Testis (tissue), 3 donors: Measurements from ENCODE around the gene CAB39. TPM values are rescaled to one million over a fixed set of nuclear protein-coding genes. Genes with fewer than 3 reads are reported as not detected.

ENCODE experiments used
- DNase-seq: peaks from one replicate; pipeline ENCODE4 v3.0.0-alpha.2; 2019
- H3K27ac ChIP-seq, 2 donors: fragments of 200-600 bp; sonication (generic); one replicate each; pipeline ENCODE4 v1.5.1; 2019
- H3K27me3 ChIP-seq: fragments of 200-600 bp; sonication (generic); one replicate; pipeline ENCODE4 v1.5.1; 2019
- H3K36me3 ChIP-seq: fragments of 200-600 bp; sonication (generic); one replicate; pipeline ENCODE4 v1.5.1; 2017; ENCODE audit warnings: low read depth; ENCODE audit errors: missing control alignments
- H3K4me1 ChIP-seq: fragments of 200-600 bp; sonication (generic); one replicate; pipeline ENCODE4 v1.5.1; 2019
- H3K4me3 ChIP-seq, 2 donors: fragments of 200-600 bp; sonication (generic); one replicate each; pipeline ENCODE4 v1.5.1; 2017 to 2019
- H3K9me3 ChIP-seq: fragments of 200-600 bp; sonication (generic); one replicate; pipeline ENCODE4 v1.5.1; 2017
- POLR2A ChIP-seq: fragments of 450-650 bp; IDR thresholded peaks from one replicate; pipeline ENCODE4 v1.6.1; 2017; ENCODE audit warnings: antibody characterized with exemption, mild to moderate bottlenecking, moderate library complexity
- WGBS, 2 donors: methylation state at CpG; one replicate each; pipeline ENCODE4 v1.1.5; 2018; 5-methylcytosine and 5-hydroxymethylcytosine counted together
- intact Hi-C: fragments of 100-400 bp; cut with DNase I; formaldehyde crosslinking; loops from one replicate; pipeline ENCODE4 v1.15.1; 2023; ENCODE audit warnings: low total_unique reads
- polyA plus RNA-seq: library from polyadenylated mRNA; stranded (reverse); fragments of 350-450 nt; fragmentation: Illumina TruSeq; extraction: RNeasy Lipid Tissue Mini Kit (QIAGEN cat#74804); gene quantifications from one replicate; pipeline ENCODE4 v1.2.3, GENCODE V29; 2014; ENCODE audit warnings: low read depth, low replicate concordance; ENCODE audit not compliant: insufficient read depth
- total RNA-seq, 2 donors: library from RNA; depleted of rRNA; stranded (reverse); fragments of >200 nt; gene quantifications; one replicate each; pipeline ENCODE4 v1.2.3, GENCODE V29; 2016
- TF ChIP-seq, protein P1 (sequence below), 3 experiments: fragments of 450-650 bp in 2 of 3; fragments of 200-600 bp in 1 of 3; sonication (generic) in 1 of 3; IDR thresholded peaks; one replicate each; pipeline ENCODE4 v1.5.1; 2016 to 2019; ENCODE audit warnings: antibody characterized with exemption in 3 of 3, mild to moderate bottlenecking in 2 of 3, moderate library complexity in 1 of 3

Gene CAB39
- total and polyA plus RNA-seq, 3 donors from 2014 or later = 76.1 to 82.2 (median 76.8) TPM

DNA sequence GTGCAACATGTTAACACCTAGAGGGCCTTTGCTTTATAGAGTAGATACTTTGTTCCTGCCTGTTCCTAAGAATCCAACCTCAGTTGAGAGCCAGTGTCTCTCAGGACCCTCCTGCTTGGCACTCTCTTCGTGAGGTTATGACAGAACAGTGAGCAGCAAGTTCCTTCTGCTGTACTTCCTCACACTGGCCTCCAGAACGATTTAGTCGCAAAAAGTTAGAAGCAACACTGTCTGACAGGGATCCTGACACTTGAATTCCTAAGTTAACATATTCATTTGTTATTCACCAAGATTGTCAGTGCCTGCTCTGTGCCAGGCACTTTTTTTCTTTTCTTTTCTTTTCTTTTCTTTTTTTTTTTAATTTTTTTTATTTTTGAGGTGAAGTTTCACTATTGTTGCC is 95.1 kb downstream of the CAB39 start:
- H3K4me3 ChIP-seq = no peak overlapping the region

DNA sequence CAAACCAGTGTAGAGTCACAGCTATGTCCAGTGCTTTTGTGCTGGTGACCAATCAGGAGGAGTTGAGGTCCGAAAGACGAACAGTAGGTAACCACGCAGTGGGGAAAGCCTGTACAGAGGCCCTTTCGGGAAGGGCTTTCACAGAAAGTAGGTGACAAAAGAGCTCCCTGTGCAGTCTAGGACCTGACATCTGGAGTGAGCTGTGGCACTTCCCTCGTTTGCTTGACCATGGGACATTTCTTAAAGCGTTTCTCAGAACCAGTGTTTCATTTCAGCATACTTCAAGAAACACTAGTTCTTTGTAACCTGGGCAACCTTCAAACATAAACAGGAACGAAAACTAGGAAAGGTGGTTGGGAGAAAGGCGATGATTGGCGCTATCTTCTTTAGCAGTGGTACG is 96.4 kb downstream of the CAB39 start:
- H3K9me3 ChIP-seq = no peaks in the 10 kb centered on the region
- no peaks in the 10 kb centered on the region for H3K27me3 ChIP-seq
- H3K27ac ChIP-seq = no peak overlapping the region
- DNase-seq = no peak
- WGBS, 2 donors = 92 to 95% methylated on average over 10 of the region's 10 CpGs
- H3K4me1 ChIP-seq = no peaks in the 10 kb centered on the region
- intact Hi-C loops = no loop called here
- no peaks in the 10 kb centered on the region for H3K36me3 ChIP-seq
- TF ChIP-seq, protein P1, sequence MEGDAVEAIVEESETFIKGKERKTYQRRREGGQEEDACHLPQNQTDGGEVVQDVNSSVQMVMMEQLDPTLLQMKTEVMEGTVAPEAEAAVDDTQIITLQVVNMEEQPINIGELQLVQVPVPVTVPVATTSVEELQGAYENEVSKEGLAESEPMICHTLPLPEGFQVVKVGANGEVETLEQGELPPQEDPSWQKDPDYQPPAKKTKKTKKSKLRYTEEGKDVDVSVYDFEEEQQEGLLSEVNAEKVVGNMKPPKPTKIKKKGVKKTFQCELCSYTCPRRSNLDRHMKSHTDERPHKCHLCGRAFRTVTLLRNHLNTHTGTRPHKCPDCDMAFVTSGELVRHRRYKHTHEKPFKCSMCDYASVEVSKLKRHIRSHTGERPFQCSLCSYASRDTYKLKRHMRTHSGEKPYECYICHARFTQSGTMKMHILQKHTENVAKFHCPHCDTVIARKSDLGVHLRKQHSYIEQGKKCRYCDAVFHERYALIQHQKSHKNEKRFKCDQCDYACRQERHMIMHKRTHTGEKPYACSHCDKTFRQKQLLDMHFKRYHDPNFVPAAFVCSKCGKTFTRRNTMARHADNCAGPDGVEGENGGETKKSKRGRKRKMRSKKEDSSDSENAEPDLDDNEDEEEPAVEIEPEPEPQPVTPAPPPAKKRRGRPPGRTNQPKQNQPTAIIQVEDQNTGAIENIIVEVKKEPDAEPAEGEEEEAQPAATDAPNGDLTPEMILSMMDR (IDR thresholded peaks at IDR 0.05) = no peak
- no peak for TF ChIP-seq POLR2A
- H3K4me3 ChIP-seq = no peak overlapping the region

More for the DNA sequence above, 95.1 kb downstream of the CAB39 start:
- H3K27ac ChIP-seq = no peak overlapping the region
- no peaks in the 10 kb centered on the region for H3K9me3 ChIP-seq
- TF ChIP-seq, protein P1 (IDR thresholded peaks at IDR 0.05) = no peak
- no peak for TF ChIP-seq POLR2A
- H3K4me1 ChIP-seq = no peaks in the 10 kb centered on the region
- no peaks in the 10 kb centered on the region for H3K36me3 ChIP-seq
- H3K27me3 ChIP-seq = no peaks in the 10 kb centered on the region
- 78 to 79% methylated on average over 3 of the region's 3 CpGs for WGBS, 2 donors
- intact Hi-C loops = no loop called here
- DNase-seq = no peak

DNA sequence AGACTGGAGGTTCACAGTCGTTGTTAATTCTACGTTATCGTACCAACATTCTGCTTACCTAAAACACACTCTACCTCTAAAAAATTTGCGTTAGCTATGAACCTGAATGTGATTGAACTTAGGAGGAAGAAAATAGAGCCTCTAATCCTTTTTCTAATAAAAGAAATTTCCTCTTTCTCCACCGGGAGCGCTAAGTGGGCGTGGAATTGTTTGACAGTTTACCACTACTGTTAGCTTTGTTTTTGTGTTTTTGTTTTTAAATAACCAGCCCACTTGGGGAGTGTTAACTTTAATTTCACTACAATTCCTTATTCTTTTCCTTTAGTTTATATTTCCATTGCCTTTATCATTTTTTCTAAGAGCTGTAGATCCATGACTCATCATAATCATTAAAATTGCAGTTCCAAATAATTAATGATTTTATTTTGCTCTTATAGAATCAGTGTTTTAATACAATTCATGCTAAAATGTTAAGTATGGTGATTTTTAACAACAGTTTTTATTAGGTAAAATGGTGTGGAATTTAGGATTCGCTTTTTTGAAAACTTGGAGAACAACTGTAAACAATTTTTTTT is 97.1 kb downstream of the CAB39 start:
- no peaks in the 10 kb centered on the region for H3K27me3 ChIP-seq
- H3K9me3 ChIP-seq = no peaks in the 10 kb centered on the region
- TF ChIP-seq POLR2A = no peak
- TF ChIP-seq, protein P1 (IDR thresholded peaks at IDR 0.05) = no peak
- no peaks in the 10 kb centered on the region for H3K4me1 ChIP-seq
- no peaks in the 10 kb centered on the region for H3K36me3 ChIP-seq
- 89 to 92% methylated on average over 8 of the region's 8 CpGs for WGBS, 2 donors
- H3K4me3 ChIP-seq = no peak overlapping the region
- intact Hi-C loops = no loop called here
- H3K27ac ChIP-seq = no peak overlapping the region
- DNase-seq = no peak

DNA sequence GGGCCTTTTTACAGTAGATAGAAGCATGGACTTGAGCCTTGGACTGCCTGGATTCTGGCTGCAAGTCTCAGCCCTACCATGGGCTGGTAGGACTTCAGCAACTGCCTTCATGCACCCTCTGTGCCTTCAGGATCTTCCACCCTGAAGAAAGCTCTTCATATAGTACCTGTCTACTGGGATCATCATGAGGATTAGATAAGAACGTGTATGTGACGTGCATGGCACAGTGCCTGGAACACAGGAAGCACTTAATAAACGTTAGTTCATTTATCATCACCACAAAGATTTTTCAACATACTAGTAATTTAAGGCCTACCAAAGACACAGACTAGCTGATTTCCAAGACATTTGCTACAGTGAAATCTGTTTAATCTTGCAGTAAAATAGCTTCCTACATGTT is 98.9 kb downstream of the CAB39 start:
- Histone ChIP-seq H3K9me3 (no peaks in the 10 kb centered on the region), H3K4me3 (no peak overlapping the region), H3K27ac (no peak overlapping the region), H3K27me3 (no peaks in the 10 kb centered on the region), H3K36me3 (no peaks in the 10 kb centered on the region), H3K4me1 (no peaks in the 10 kb centered on the region)
- DNase-seq = no peak
- 62 to 67% methylated on average over 3 of the region's 3 CpGs for WGBS, 2 donors
- TF ChIP-seq, protein P1 (IDR thresholded peaks at IDR 0.05) = no peak
- no peak for TF ChIP-seq POLR2A
- intact Hi-C loops = no loop called here

DNA sequence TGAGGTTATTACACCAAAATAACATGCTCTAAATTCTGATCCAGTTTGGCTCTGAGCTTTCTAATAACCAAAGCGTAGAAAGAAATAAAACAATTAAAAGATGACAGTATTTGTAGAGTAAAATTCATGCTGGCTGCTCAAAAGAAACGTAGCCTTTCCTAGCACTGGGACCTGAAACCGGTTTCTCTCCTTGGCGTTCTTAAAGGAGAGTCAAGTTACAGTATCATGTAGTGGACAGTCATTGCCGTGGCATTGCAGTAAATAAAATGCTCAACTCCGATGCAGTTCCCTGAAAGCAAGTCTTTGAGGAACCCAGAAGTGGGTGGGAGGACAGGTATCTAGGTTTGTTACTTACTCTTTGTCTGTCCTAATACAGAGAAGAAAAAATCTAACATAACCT is 99.4 kb downstream of the CAB39 start:
- intact Hi-C loops = no loop called here
- no peaks in the 10 kb centered on the region for H3K27me3 ChIP-seq
- no peak overlapping the region for H3K4me3 ChIP-seq
- no peaks in the 10 kb centered on the region for H3K36me3 ChIP-seq
- H3K9me3 ChIP-seq = no peaks in the 10 kb centered on the region
- no peak for TF ChIP-seq POLR2A
- TF ChIP-seq, protein P1 (IDR thresholded peaks at IDR 0.05) = no peak
- 88 to 98% methylated on average over 6 of the region's 6 CpGs for WGBS, 2 donors
- H3K4me1 ChIP-seq = no peaks in the 10 kb centered on the region
- no peak for DNase-seq
- H3K27ac ChIP-seq = no peak overlapping the region
